HFFc6 (cell line): Measurements from ENCODE around the gene HOPX. TPM values are rescaled to one million over a fixed set of nuclear protein-coding genes. Genes with fewer than 3 reads are reported as not detected.

Experiments
- DNase-seq: peaks from one replicate; pipeline ENCODE4 v3.0.0-alpha.2; 2018
- H3K27ac Mint-ChIP-seq: 2 replicates; pipeline ENCODE4 v1.8.0; 2020; ENCODE audit warnings: mild to moderate bottlenecking, mixed read lengths
- H3K27me3 Mint-ChIP-seq: 2 replicates; pipeline ENCODE4 v1.8.0; 2021; ENCODE audit warnings: mild to moderate bottlenecking, moderate library complexity, mixed read lengths; ENCODE audit not compliant: insufficient read depth
- H3K36me3 Mint-ChIP-seq: 2 replicates; pipeline ENCODE4 v1.8.0; 2021; ENCODE audit warnings: low read depth, mixed read lengths
- H3K4me1 Mint-ChIP-seq: 2 replicates; pipeline ENCODE4 v1.8.0; 2020; ENCODE audit warnings: low read depth, mixed read lengths
- H3K4me3 Mint-ChIP-seq: 2 replicates; pipeline ENCODE4 v1.8.0; 2020; ENCODE audit warnings: mild to moderate bottlenecking, moderate library complexity, mixed read lengths
- H3K9me3 Mint-ChIP-seq: 2 replicates; pipeline ENCODE4 v1.8.0; 2020; ENCODE audit warnings: mild to moderate bottlenecking, mixed read lengths
- CTCF ChIP-seq: fragments of 200-600 bp; sonication (generic); IDR thresholded peaks from 2 replicates; pipeline ENCODE4 v1.5.0; 2021; ENCODE audit warnings: antibody characterized with exemption, mild to moderate bottlenecking
- total RNA-seq, 6 experiments: library from RNA; stranded (reverse); fragmentation: NEBNext Ultra II Directional; extraction: Animal tissue kit (Norgen Biotek cat#: 25700); gene quantifications; 2 replicates in 1 of 6; 3 replicates in 5 of 6; pipeline ENCODE4 v1.2.3, GENCODE V29; 2021

HOPX gene
- total RNA-seq, 6 experiments from 2014 or later = not detected

- Mint-ChIP-seq H3K27me3 (peaks cover 51% of the 10 kb centered on the region), H3K27ac (no peak overlapping the region), H3K4me3 (no peak overlapping the region), H3K9me3 (peaks cover 10% of the 10 kb centered on the region), H3K4me1 (no peaks in the 10 kb centered on the region), H3K36me3 (peaks cover 9% of the 10 kb centered on the region; the same call in 1 of the 2 replicates)
- DNase-seq = no peak
- no peak for TF ChIP-seq CTCF
These were observed 31.4 kb downstream of the HOPX start for GRCh38 chr4:56649445-56650261.

DNA sequence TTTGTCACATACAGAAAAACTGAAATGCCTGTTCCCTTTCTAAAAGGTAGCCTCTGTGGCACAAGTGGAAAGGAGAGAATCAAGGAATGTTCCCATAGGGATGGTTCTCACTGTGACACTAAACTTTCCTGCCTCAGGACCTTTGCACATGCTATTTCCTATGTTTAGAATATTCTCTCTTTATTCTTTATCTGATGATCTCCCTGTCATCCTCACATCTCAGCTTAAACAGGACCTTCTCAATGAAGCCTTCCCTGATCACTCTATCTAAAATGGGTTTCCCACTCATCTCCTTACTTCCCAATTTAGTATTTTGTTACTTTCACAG lies 32.3 kb downstream of the HOPX start:
- Mint-ChIP-seq H3K9me3 (peaks cover 10% of the 10 kb centered on the region), H3K36me3 (peaks cover 9% of the 10 kb centered on the region; the same call in 1 of the 2 replicates), H3K4me3 (no peak overlapping the region), H3K27ac (no peak overlapping the region), H3K4me1 (no peaks in the 10 kb centered on the region), H3K27me3 (peaks cover 48% of the 10 kb centered on the region)
- TF ChIP-seq CTCF = no peak
- DNase-seq = no peak

GRCh38 chr4:56648021-56648823 lies 32.9 kb downstream of the HOPX start:
- Mint-ChIP-seq H3K4me1 (no peaks in the 10 kb centered on the region), H3K4me3 (no peak overlapping the region), H3K36me3 (peaks cover 9% of the 10 kb centered on the region; the same call in 1 of the 2 replicates), H3K27me3 (peaks cover 43% of the 10 kb centered on the region), H3K9me3 (peaks cover 10% of the 10 kb centered on the region), H3K27ac (no peak overlapping the region)
- DNase-seq = no peak
- TF ChIP-seq CTCF = no peak

DNA sequence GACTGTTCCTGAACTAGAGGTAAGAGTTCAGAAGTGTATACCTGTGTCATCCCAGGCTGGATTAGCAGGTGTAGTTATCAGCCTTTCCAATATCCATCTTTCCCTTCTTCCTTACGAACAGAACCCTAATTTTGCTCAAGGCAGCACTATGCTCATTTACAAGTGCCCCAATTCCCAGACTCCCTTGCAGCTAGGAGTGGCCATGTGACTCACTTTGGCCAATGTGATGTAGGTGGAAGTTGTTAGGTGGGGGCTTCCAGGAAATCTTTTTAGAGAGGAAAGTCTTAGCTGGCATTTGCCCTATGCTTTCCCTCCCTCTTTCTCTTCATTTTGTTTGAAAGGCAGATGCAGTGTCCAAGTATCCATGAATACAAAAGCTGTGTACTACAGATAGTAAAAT lies 34.8 kb downstream of the HOPX start:
- peaks cover 12% of the 10 kb centered on the region for H3K4me1 Mint-ChIP-seq
- H3K36me3 Mint-ChIP-seq = peaks cover 9% of the 10 kb centered on the region; the same call in 1 of the 2 replicates
- H3K27ac Mint-ChIP-seq = no peak overlapping the region
- H3K9me3 Mint-ChIP-seq = peaks cover 10% of the 10 kb centered on the region
- peaks cover 33% of the 10 kb centered on the region for H3K27me3 Mint-ChIP-seq
- no peak for TF ChIP-seq CTCF
- no peak for DNase-seq
- H3K4me3 Mint-ChIP-seq = no peak overlapping the region

DNA sequence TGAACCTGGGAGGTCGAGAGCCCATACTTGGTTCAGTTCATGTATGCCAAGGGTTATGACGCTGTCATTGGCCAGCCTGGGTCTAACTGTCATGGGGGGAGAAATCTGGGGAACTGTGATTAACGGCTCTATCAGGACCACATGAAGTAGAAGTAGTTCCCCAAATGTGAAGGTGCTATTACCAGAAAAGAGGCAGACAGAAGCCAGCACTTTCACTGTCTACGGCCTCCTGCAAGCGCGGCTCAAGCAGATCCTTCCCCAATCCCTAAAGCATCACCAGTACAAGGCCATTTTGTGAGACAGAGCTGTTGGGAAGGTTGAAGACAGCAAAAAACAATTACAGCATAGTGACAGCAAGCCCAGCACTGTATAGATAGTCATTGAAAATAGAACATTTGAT lies 37.5 kb downstream of the HOPX start:
- Mint-ChIP-seq H3K27me3 (peaks cover 28% of the 10 kb centered on the region), H3K9me3 (peaks cover 10% of the 10 kb centered on the region), H3K27ac (no peak overlapping the region), H3K36me3 (peaks cover 15% of the 10 kb centered on the region), H3K4me1 (peaks cover 29% of the 10 kb centered on the region), H3K4me3 (no peak overlapping the region)
- DNase-seq = no peak
- TF ChIP-seq CTCF = no peak
